Measurements from ENCODE around the gene HSPG2.

The HSPG2 gene

DNA sequence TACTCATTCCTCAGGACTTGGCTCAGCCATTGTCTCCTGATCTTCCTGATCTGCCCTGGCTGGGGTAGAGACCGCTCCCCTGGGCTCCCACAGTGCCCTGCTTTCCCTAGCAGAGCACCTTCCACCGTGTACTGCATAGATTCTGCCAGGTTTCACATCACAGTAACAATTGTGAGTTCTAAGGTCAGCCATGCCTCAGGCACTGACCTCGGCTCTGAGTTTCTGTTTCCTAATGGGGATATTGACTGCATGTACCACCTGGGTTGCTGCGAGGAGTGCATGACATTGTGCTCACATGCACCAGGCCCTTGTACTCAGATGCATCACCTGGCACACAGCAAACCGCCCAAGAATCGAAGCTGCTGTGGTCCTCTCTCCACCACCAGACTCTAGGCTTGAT lies 46.0 kb downstream of the HSPG2 start:
- no peaks in the 10 kb centered on the region for H3K27me3 ChIP-seq
- no peak for DNase-seq
- H3K4me3 ChIP-seq (ENCODE audit: low read depth, low read length): no peak overlapping the region
- H3K4me1 ChIP-seq: no peaks in the 10 kb centered on the region
- no peaks in the 10 kb centered on the region for H3K9me3 ChIP-seq
- no peak for TF ChIP-seq CTCF (IDR thresholded peaks at IDR 0.05; ENCODE audit: low read depth, low read length)
- H3K36me3 ChIP-seq: no peaks in the 10 kb centered on the region

DNA sequence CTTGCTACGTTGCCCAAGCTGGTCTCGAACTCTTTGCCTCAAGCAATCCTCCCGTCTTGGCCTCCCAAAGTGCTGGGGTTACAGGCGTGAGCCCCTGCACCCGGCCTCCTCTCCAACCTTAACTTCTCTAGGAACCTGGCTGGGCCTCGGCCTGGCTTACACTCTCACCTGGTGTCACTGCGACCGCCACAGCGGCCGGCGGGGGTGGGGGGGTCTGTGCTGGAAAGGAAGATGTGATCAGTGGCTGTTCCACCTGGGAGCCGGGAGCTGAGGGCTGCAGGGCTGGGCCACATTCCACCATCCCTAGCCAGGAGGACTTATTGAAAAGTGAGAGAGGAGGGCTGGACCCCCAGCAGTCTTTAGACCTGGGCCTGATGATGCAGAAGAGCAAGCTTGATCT lies 48.6 kb downstream of the HSPG2 start:
- no peak for TF ChIP-seq CTCF (IDR thresholded peaks at IDR 0.05; ENCODE audit: low read depth, low read length)
- H3K4me3 ChIP-seq (ENCODE audit: low read depth, low read length): no peak overlapping the region
- no peaks in the 10 kb centered on the region for H3K4me1 ChIP-seq
- H3K36me3 ChIP-seq: no peaks in the 10 kb centered on the region
- H3K9me3 ChIP-seq: no peaks in the 10 kb centered on the region
- H3K27me3 ChIP-seq: no peaks in the 10 kb centered on the region
- no peak for DNase-seq

DNA sequence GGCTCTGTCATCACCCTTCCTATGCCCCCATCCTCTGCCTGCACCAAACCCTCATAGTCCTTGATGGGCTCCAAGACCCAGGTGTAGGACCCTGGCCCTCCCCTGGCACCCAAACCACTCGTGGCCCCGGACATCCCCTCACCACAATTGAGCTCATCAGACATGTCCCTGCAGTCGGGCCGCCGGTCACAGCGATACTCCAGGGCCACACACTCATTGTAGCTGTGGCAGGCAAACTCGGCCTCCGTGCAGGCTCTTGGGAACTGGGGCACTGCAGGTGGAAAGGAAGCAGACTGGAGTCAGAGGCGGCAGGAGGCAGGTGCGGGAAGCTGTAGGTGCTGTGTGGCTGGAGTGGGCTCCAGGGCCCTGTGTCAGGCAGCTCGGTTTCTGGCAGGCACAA lies 49.3 kb downstream of the HSPG2 start:
- H3K4me1 ChIP-seq: no peaks in the 10 kb centered on the region
- no peak for DNase-seq
- H3K36me3 ChIP-seq: no peaks in the 10 kb centered on the region
- no peak overlapping the region for H3K4me3 ChIP-seq (ENCODE audit: low read depth, low read length)
- H3K9me3 ChIP-seq: no peaks in the 10 kb centered on the region
- no peak for TF ChIP-seq CTCF (IDR thresholded peaks at IDR 0.05; ENCODE audit: low read depth, low read length)
- no peaks in the 10 kb centered on the region for H3K27me3 ChIP-seq

DNA sequence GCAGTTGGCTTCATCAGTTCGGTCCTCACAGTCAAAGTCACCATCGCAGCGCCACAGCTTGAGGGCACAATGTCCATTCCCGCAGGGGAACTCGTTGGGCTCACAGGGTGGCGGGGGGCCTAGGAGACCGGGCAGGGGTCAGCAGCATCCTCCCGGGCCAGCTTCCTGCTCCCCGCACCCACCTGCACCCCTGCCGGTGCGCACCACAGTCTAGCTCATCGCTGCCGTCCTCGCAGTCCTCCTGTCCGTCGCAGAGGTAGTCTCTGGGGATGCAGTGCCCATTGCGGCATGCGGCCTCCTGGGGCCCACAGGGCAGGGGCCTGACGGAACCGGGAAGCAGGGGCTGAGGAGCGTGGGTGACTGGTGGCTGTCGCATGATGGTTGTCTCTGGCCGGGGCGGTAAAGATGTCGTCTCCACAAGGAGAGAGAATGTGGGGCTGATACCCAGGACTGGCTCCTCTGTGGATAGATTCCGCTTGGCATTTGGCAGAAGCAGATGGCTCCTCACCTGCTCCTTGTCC lies 49.8 kb downstream of the HSPG2 start:
- no peak for TF ChIP-seq CTCF (IDR thresholded peaks at IDR 0.05; ENCODE audit: low read depth, low read length)
- Histone ChIP-seq H3K9me3 (no peaks in the 10 kb centered on the region), H3K36me3 (no peaks in the 10 kb centered on the region), H3K4me3 (ENCODE audit: low read depth, low read length) (no peak overlapping the region), H3K27me3 (no peaks in the 10 kb centered on the region), H3K4me1 (no peaks in the 10 kb centered on the region)
- DNase-seq: no peak

- no peaks in the 10 kb centered on the region for H3K9me3 ChIP-seq
- TF ChIP-seq CTCF (IDR thresholded peaks at IDR 0.05; ENCODE audit: low read depth, low read length): no peak
- H3K4me1 ChIP-seq: no peaks in the 10 kb centered on the region
- no peak for DNase-seq
- no peak overlapping the region for H3K4me3 ChIP-seq (ENCODE audit: low read depth, low read length)
- no peaks in the 10 kb centered on the region for H3K36me3 ChIP-seq
- no peaks in the 10 kb centered on the region for H3K27me3 ChIP-seq
These were observed 50.5 kb downstream of the HSPG2 start for GRCh38 chr1:21886486-21887215.

- Histone ChIP-seq H3K4me3 (ENCODE audit: low read depth, low read length) (no peak overlapping the region), H3K27me3 (no peaks in the 10 kb centered on the region), H3K9me3 (no peaks in the 10 kb centered on the region), H3K36me3 (no peaks in the 10 kb centered on the region), H3K4me1 (no peaks in the 10 kb centered on the region)
- TF ChIP-seq CTCF (IDR thresholded peaks at IDR 0.05; ENCODE audit: low read depth, low read length): no peak
- DNase-seq: no peak
These were observed 51.7 kb downstream of the HSPG2 start for GRCh38 chr1:21885236-21886037.
